PFSK-1 (cell line): ENCODE measurements around the gene CD34.

Experiments used
- FOXP2 ChIP-seq: optimal IDR thresholded peaks from 2 replicates; pipeline ENCODE3; 2011; ENCODE audit warnings: borderline replicate concordance, control low read depth, inconsistent platforms; ENCODE audit not compliant: insufficient read depth; ENCODE audit errors: extremely low read length, extremely low read depth
- POLR2AphosphoS5 ChIP-seq: IDR thresholded peaks from 2 replicates; pipeline ENCODE4 v1.6.1; 2012; ENCODE audit warnings: low read depth, mild to moderate bottlenecking, control low read depth, low read length, moderate library complexity
- SIN3A ChIP-seq: IDR thresholded peaks from 2 replicates; pipeline ENCODE4 v1.6.1; 2012; ENCODE audit warnings: mild to moderate bottlenecking, low read length, moderate library complexity, borderline replicate concordance; ENCODE audit not compliant: insufficient read depth
- TAF1 ChIP-seq: IDR thresholded peaks from 2 replicates; pipeline ENCODE4 v1.6.1; 2012; ENCODE audit warnings: low read length, control low read depth, borderline replicate concordance; ENCODE audit not compliant: insufficient read depth
- TF ChIP-seq, protein P1 (sequence below), 2 experiments: IDR thresholded peaks; 2 replicates each; pipeline versions ENCODE4 v1.6.1 to v1.8.0; 2011 to 2012; ENCODE audit warnings: low read depth in 2 of 2, low read length in 2 of 2, control low read depth in 1 of 2, inconsistent platforms in 1 of 2, mild to moderate bottlenecking in 1 of 2, moderate library complexity in 1 of 2; ENCODE audit not compliant: insufficient read depth in 1 of 2

CD34 gene

GRCh38 chr1:207835958-207836357, 75.0 kb downstream of the CD34 start:
- TF ChIP-seq, protein P1, sequence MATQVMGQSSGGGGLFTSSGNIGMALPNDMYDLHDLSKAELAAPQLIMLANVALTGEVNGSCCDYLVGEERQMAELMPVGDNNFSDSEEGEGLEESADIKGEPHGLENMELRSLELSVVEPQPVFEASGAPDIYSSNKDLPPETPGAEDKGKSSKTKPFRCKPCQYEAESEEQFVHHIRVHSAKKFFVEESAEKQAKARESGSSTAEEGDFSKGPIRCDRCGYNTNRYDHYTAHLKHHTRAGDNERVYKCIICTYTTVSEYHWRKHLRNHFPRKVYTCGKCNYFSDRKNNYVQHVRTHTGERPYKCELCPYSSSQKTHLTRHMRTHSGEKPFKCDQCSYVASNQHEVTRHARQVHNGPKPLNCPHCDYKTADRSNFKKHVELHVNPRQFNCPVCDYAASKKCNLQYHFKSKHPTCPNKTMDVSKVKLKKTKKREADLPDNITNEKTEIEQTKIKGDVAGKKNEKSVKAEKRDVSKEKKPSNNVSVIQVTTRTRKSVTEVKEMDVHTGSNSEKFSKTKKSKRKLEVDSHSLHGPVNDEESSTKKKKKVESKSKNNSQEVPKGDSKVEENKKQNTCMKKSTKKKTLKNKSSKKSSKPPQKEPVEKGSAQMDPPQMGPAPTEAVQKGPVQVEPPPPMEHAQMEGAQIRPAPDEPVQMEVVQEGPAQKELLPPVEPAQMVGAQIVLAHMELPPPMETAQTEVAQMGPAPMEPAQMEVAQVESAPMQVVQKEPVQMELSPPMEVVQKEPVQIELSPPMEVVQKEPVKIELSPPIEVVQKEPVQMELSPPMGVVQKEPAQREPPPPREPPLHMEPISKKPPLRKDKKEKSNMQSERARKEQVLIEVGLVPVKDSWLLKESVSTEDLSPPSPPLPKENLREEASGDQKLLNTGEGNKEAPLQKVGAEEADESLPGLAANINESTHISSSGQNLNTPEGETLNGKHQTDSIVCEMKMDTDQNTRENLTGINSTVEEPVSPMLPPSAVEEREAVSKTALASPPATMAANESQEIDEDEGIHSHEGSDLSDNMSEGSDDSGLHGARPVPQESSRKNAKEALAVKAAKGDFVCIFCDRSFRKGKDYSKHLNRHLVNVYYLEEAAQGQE (IDR thresholded peaks at IDR 0.05; ENCODE audit: insufficient read depth in 1 of 2, low read depth in 2 of 2, low read length in 2 of 2) = no peak
- TF ChIP-seq TAF1 = no peak
- TF ChIP-seq FOXP2 = no peak
- TF ChIP-seq SIN3A = no peak
- TF ChIP-seq POLR2AphosphoS5 = no peak

GRCh38 chr1:207833956-207834660, 76.8 kb downstream of the CD34 start:
- TF ChIP-seq FOXP2 = no peak
- TF ChIP-seq SIN3A = no peak
- TF ChIP-seq, protein P1 (IDR thresholded peaks at IDR 0.05; ENCODE audit: insufficient read depth in 1 of 2, low read depth in 2 of 2, low read length in 2 of 2) = no peak
- no peak for TF ChIP-seq TAF1
- no peak for TF ChIP-seq POLR2AphosphoS5

DNA sequence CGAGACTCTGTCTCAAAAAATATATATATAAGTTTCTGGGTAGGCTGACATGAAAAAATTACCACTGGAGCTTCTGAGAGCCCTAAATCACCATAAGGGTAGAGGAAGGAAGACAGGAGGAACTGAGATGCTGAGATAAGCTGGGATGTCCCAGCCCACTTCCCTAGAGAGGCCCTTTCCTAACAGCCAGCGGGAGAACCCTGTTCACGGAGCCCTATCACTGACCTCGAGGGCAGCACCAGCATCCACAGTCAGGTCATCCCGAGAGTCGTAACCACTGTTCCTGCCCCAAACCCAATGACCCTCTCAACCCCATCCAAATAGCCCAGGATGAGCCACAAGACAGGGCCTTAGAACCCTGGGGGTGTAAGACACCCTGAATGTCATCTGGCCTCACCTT, 77.5 kb downstream of the CD34 start:
- TF ChIP-seq POLR2AphosphoS5 (no peak), TAF1 (no peak), SIN3A (no peak), FOXP2 (no peak)
- TF ChIP-seq, protein P1 (IDR thresholded peaks at IDR 0.05; ENCODE audit: insufficient read depth in 1 of 2, low read depth in 2 of 2, low read length in 2 of 2) = no peak

DNA sequence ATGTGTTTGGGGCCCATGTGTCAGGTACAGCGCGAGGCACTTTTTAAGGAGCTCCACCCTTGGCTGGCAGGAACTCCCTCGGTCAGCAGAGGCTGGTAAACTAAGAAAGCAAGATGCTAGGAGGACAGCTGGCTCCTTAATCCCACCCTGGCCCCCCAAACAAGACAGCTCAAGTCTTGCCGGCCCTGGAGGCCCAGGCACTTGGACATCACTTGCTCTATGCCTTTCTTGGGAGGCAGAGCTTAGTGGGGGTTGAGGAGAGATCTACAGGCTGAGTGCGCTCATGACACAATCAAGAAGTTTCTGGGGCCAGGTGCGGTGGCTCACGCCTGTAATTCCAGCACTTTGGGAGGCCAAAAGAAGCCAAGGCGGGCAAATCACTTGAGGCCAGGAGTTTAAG, 78.1 kb downstream of the CD34 start:
- TF ChIP-seq POLR2AphosphoS5 (no peak), SIN3A (no peak), FOXP2 (no peak), TAF1 (no peak)
- TF ChIP-seq, protein P1 (IDR thresholded peaks at IDR 0.05; ENCODE audit: insufficient read depth in 1 of 2, low read depth in 2 of 2, low read length in 2 of 2) = no peak
